Cardiac muscle cell (in vitro differentiated cells and primary cell): ENCODE data around the gene FHL3. TPM values are rescaled to one million over a fixed set of nuclear protein-coding genes. Genes with fewer than 3 reads are reported as not detected.
A peak's percentile ranks its signal among the peaks of the same experiment; 100 is the strongest.

Experiments
- DNase-seq, 2 donors: peaks; one replicate each; pipeline versions ENCODE4 v3.0.0 to v3.0.0-alpha.2; 2010 to 2017; ENCODE audit warnings: low read depth in 1 of 2, low spot score in 1 of 2
- H3K27ac ChIP-seq: fragments of 200-600 bp; sonication (generic); 2 replicates; pipeline ENCODE4 v1.5.1; 2016
- H3K27me3 ChIP-seq: fragments of 200-600 bp; sonication (generic); 2 replicates; pipeline ENCODE4 v1.6.0; 2016; ENCODE audit warnings: control low read depth
- H3K36me3 ChIP-seq: fragments of 200-600 bp; sonication (generic); 2 replicates; pipeline ENCODE4 v1.5.1; 2016; ENCODE audit warnings: control low read depth
- H3K4me1 ChIP-seq: fragments of 200-600 bp; sonication (generic); 2 replicates; pipeline ENCODE4 v1.8.1; 2017; ENCODE audit warnings: low read depth, mild to moderate bottlenecking, mixed run types
- H3K4me3 ChIP-seq: fragments of 200-600 bp; sonication (generic); 2 replicates; pipeline ENCODE4 v1.5.1; 2016; ENCODE audit warnings: mild to moderate bottlenecking
- H3K9me3 ChIP-seq: fragments of 200-600 bp; sonication (generic); 2 replicates; pipeline ENCODE4 v1.5.1; 2017; ENCODE audit warnings: low read depth, mild to moderate bottlenecking, control low read depth
- polyA plus RNA-seq: library from polyadenylated mRNA; unstranded; fragments of >200 nt; fragmentation: Nextera tagmentation; extraction: Ambion mirVana; gene quantifications from 2 replicates; pipeline ENCODE4 v1.2.1, GENCODE V29; 2016
- total RNA-seq: library from RNA; depleted of rRNA; stranded (reverse); fragments of >200 nt; gene quantifications from 2 replicates; pipeline ENCODE4 v1.2.3, GENCODE V29; 2016
- TF ChIP-seq, protein P1 (sequence below): IDR thresholded peaks from 2 replicates; pipeline ENCODE4 v1.5.1; 2012; ENCODE audit warnings: low read depth, mild to moderate bottlenecking, low read length

Gene FHL3
- total and polyA plus RNA-seq, 2 experiments from 2014 or later = 33.0 to 47.4 TPM

GRCh38 chr1:38027201-38028104, 22.1 kb upstream of the FHL3 start:
- H3K4me1 ChIP-seq = peaks cover 28% of the 10 kb centered on the region
- no peak for DNase-seq
- no peak overlapping the region for H3K27ac ChIP-seq
- no peaks in the 10 kb centered on the region for H3K9me3 ChIP-seq
- peaks cover 29% of the 10 kb centered on the region for H3K36me3 ChIP-seq
- no peak overlapping the region for H3K4me3 ChIP-seq
- TF ChIP-seq, protein P1, sequence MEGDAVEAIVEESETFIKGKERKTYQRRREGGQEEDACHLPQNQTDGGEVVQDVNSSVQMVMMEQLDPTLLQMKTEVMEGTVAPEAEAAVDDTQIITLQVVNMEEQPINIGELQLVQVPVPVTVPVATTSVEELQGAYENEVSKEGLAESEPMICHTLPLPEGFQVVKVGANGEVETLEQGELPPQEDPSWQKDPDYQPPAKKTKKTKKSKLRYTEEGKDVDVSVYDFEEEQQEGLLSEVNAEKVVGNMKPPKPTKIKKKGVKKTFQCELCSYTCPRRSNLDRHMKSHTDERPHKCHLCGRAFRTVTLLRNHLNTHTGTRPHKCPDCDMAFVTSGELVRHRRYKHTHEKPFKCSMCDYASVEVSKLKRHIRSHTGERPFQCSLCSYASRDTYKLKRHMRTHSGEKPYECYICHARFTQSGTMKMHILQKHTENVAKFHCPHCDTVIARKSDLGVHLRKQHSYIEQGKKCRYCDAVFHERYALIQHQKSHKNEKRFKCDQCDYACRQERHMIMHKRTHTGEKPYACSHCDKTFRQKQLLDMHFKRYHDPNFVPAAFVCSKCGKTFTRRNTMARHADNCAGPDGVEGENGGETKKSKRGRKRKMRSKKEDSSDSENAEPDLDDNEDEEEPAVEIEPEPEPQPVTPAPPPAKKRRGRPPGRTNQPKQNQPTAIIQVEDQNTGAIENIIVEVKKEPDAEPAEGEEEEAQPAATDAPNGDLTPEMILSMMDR = no peak
- no peaks in the 10 kb centered on the region for H3K27me3 ChIP-seq

DNA sequence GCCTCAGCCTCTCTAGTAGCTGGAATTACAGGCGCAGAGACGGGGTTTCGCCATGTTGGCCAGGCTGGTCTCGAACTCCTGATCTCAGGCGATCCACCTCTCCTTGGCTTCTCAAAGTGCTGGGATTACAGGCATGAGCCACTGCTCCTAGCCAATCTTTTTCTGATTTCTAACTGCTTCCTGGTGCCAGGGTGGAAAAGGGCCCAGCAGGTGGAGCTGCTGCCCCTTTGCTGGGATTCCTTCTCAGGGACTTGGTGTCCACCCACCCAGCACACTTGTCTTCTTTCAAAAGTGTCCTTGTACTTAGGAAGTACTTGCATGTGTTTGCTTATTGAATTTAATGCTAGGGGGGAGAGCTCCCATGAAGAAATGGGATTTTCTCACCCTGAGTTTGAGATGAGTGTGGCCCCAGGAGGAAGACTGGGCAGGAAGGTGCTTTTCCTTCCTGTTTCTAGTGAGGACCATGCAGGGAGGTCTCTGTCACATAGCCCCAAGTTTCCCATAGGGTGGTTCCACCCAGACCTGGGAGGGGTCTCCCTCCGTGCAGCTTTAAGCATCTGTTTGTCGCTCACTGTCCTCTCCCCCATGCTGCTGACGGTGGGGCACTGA, 21.4 kb upstream of the FHL3 start:
- H3K27ac ChIP-seq = no peak overlapping the region
- H3K4me1 ChIP-seq = peaks cover 28% of the 10 kb centered on the region
- H3K27me3 ChIP-seq = no peaks in the 10 kb centered on the region
- H3K36me3 ChIP-seq = peaks cover 32% of the 10 kb centered on the region
- TF ChIP-seq, protein P1 = peak; percentile 69
- H3K9me3 ChIP-seq = no peaks in the 10 kb centered on the region
- DNase-seq = peak; percentile 67 to 72
- H3K4me3 ChIP-seq = no peak overlapping the region

GRCh38 chr1:38025664-38026063, 20.4 kb upstream of the FHL3 start:
- Histone ChIP-seq H3K27me3 (no peaks in the 10 kb centered on the region), H3K27ac (no peak overlapping the region), H3K4me3 (no peak overlapping the region), H3K36me3 (peaks cover 38% of the 10 kb centered on the region), H3K4me1 (peaks cover 26% of the 10 kb centered on the region), H3K9me3 (no peaks in the 10 kb centered on the region)
- TF ChIP-seq, protein P1 = no peak
- DNase-seq = no peak

GRCh38 chr1:38025233-38025632, 19.9 kb upstream of the FHL3 start:
- Histone ChIP-seq H3K4me3 (no peak overlapping the region), H3K4me1 (peaks cover 22% of the 10 kb centered on the region), H3K27ac (no peak overlapping the region), H3K9me3 (no peaks in the 10 kb centered on the region), H3K27me3 (no peaks in the 10 kb centered on the region), H3K36me3 (peaks cover 42% of the 10 kb centered on the region)
- no peak for DNase-seq
- TF ChIP-seq, protein P1 = no peak

DNA sequence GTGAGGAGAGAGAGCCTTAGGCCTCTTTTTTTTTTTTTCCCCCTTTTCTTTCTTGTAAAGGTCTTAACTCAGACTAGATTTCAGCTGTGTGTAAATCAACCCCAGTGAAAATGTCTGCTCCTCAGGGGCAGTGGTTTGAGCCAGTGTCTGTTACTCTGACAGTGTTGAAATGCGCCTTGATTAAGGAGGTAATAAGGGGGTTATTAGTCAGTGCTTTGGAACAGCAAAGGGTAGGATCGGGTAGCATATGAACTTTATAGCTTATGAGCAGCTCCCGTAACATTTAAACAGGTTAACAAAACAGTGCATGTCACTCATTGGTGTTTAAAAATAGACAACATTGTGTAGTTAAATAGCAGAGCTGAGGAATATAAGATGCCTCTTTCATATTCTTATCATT, 17.5 kb upstream of the FHL3 start:
- Histone ChIP-seq H3K4me3 (no peak overlapping the region), H3K36me3 (peaks cover 62% of the 10 kb centered on the region), H3K27ac (no peak overlapping the region), H3K9me3 (no peaks in the 10 kb centered on the region), H3K4me1 (no peaks in the 10 kb centered on the region), H3K27me3 (no peaks in the 10 kb centered on the region)
- no peak for DNase-seq
- TF ChIP-seq, protein P1 = no peak
